ENCODE data around the gene KLC1.

- TF ChIP-seq CTCF (IDR thresholded peaks at IDR 0.05; ENCODE audit: insufficient read depth, low read depth, low read length) (no peak), EZH2 (IDR thresholded peaks at IDR 0.05; ENCODE audit: insufficient read depth, low read length) (no peak)
Measured at GRCh38 chr14:103716899-103717411, 87.9 kb downstream of the KLC1 start.
